Measurements from ENCODE around the gene P2RY6.

P2RY6 gene

DNA sequence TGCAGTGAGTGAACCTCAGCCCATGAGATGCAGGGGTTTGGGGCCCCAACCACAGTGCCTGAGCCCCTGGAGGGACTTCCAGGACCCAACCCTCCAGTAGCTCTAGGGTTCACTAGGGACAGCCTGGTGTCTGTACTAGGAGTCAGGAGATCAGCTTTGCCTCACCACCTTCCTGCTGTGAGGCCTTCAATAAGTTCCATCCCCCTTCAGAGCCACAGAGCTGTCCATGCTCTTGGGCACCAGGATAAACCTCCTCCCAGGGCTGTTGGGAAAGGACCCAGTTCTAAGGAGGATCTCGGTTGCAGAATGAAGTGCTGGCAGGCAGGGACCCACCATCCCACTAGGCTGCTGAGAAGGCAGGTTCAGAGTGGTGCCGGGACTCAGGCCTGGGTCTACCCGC lies 45.7 kb downstream of the P2RY6 start:
- TF ChIP-seq, protein P1, sequence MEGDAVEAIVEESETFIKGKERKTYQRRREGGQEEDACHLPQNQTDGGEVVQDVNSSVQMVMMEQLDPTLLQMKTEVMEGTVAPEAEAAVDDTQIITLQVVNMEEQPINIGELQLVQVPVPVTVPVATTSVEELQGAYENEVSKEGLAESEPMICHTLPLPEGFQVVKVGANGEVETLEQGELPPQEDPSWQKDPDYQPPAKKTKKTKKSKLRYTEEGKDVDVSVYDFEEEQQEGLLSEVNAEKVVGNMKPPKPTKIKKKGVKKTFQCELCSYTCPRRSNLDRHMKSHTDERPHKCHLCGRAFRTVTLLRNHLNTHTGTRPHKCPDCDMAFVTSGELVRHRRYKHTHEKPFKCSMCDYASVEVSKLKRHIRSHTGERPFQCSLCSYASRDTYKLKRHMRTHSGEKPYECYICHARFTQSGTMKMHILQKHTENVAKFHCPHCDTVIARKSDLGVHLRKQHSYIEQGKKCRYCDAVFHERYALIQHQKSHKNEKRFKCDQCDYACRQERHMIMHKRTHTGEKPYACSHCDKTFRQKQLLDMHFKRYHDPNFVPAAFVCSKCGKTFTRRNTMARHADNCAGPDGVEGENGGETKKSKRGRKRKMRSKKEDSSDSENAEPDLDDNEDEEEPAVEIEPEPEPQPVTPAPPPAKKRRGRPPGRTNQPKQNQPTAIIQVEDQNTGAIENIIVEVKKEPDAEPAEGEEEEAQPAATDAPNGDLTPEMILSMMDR (IDR thresholded peaks at IDR 0.05): no peak
- TF ChIP-seq ZFX (IDR thresholded peaks at IDR 0.05; ENCODE audit: borderline replicate concordance): no peak
- H3K27ac ChIP-seq: no peak overlapping the region

DNA sequence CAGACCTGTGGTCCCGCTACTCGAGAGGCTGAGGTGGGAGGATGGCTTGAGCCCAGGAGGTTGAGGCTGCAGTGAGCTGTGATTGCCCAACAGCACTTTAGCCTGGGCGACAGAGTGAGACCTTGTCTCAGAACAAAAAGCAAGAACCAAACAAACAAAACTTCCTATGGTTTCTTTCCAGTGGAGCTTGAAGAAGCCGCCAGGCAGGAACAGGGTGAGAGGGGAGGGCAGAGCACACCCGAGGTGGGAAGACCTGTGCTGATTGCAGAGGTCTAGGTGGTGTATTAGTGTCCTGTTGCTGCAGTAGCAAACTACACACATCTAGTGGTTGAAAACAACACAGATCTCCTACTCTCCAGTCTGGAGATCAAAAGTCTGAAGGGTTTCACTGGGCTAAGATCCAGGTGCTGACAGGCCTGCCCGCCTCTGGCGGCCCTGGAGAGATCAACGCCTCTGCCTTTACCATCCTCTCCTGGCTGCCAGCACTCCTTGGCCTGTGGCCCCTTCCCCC lies 46.4 kb downstream of the P2RY6 start:
- no peak overlapping the region for H3K27ac ChIP-seq
- no peak for TF ChIP-seq ZFX (IDR thresholded peaks at IDR 0.05; ENCODE audit: borderline replicate concordance)
- TF ChIP-seq, protein P1 (IDR thresholded peaks at IDR 0.05): no peak

DNA sequence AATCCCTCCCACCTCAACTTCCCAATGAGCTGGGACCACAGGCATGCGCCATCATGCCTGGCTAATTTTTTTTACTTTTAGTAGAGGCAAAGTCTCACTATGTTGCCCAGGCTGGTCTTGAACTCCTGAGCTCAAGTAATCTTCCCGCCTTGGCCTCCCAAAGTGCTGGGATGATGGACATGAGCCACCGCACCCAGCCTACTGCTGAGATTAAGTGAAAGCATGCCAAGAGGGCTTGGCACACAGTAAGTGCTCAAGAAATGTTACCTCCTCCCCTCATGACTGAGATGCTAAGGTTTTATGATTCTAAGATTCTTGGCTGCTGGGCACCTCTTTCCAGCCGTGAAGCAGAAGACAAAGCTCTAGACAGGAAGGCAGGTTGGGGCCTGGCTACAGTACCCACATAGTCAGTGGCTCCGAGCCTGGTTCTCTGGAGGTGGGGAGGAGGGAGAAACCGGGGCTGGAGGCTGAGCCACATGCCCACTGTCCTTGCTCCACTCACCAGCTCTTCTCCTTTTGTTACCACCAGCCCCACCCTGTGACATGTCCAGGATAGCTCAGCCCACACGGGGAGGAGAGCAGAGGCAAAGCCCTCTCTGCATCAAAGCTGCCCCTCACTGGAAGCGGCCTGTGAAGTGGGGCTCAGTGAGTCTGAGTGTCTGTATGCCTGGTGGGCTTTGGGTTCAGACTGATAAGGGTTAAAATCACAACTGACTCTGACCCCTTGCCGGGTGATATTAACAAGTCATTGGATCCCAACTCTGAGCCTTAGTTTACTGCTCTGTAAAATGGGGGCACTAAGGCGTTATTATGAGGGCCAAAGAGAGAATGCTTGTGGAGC lies 48.8 kb downstream of the P2RY6 start:
- TF ChIP-seq ZFX (IDR thresholded peaks at IDR 0.05; ENCODE audit: borderline replicate concordance): no peak
- TF ChIP-seq, protein P1 (IDR thresholded peaks at IDR 0.05): no peak
- H3K27ac ChIP-seq: no peak overlapping the region

DNA sequence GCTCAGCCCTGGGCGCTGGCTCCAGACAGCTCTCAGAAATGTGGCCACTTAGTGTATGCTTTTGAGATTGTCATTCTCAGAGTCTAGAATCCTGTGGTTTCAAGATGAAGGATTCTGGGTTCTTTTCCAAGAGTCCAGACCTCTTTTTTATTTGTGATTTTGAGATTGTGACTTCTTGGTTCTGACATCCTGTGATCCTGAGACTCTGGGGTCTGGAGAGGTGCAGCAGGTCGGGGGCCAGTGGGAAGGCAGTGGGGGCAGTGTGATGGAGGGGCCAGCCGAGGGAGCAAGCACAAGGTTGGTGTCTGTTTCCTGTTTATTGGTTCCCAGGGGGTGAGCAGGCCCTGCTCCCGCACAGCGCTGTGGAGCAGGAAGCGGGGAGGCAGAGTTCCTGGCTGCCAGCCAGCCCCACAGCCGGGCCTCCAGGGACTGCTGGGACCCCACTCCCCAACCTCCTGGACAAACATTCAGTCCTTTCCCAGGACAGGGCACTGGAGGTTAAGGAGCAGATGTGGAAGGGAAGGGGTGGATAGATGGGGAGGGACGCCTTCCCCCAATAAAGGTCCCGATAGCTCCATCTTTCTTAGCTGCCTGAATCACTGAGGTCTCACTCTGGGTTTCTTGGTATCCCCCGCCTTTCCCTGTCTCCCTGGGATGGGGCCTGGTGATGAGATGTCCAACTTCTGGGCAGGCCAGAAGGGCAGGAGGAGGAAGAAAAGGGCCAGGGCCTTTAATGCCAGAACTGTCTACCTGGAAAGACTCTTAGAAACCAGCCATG lies 49.7 kb downstream of the P2RY6 start:
- no peak overlapping the region for H3K27ac ChIP-seq
- TF ChIP-seq, protein P1 (IDR thresholded peaks at IDR 0.05): no peak
- no peak for TF ChIP-seq ZFX (IDR thresholded peaks at IDR 0.05; ENCODE audit: borderline replicate concordance)

DNA sequence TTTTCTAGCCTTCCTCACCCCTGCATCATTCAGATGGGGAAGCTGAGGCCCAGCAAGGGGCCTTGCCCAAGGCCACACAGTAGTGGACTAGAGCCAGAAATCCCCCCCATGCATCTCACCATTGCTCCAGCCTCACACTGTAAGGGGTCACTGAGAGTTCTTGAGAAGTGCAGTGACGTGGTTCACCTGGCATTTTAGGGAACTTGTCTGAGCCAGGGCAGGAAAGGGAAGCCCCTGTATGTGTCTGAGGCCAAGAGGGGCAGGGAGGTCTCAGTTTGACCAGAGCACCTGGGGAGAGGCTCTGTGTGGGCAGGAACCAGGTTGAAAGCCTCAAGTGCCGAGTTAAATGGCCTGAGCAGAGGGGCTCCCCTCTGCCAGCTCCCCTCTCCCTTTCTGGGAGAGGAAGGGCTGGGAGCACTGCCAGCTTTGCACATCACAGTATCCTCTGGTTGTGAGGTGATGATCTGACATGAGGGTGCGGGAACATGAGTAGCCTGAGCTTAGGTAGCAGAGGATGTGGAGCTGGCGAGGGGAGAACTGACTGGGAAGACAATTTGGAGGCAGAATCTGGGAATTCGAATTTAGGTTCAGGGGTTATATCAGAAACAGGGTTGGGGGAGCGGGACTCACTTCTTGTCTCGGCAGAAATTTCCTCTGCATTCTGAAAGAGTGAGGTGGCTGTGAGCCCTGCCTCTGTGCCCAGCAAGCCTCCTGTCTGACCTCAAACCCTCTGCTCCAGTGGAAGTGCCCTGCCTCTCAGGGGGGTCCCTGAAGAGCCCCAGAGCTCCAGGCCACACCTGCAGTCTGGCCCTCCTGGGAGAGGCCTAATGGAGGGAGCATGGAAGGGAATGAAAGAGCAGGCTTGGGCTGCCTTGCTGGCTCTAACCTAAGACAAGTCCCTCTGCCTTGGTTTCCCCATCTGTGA lies 50.5 kb downstream of the P2RY6 start:
- no peak overlapping the region for H3K27ac ChIP-seq
- no peak for TF ChIP-seq ZFX (IDR thresholded peaks at IDR 0.05; ENCODE audit: borderline replicate concordance)
- TF ChIP-seq, protein P1 (IDR thresholded peaks at IDR 0.05): no peak

DNA sequence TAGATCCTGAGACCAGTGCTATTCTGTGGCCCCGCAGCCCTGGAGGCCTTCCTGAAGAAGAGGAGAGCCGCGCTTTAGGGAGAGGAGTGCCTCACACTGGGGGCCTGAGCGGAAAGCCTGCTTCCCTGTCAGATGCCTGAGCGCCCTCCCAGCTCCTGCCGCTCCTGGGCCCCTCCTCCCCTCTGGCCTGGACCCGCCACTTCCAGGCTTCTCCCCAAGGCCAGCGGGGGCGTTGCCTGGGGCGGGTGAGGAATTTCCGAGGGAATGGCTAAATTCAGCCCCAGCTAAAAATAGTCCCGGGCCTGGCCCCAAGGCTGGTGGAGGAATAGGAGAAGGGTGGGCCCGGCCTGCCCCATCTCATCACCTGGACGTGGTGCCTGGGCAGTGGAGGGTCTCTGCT lies 51.3 kb downstream of the P2RY6 start:
- no peak overlapping the region for H3K27ac ChIP-seq
- no peak for TF ChIP-seq ZFX (IDR thresholded peaks at IDR 0.05; ENCODE audit: borderline replicate concordance)
- TF ChIP-seq, protein P1 (IDR thresholded peaks at IDR 0.05): no peak
